Thymus (tissue), 11 donors: ENCODE data around the gene SMPD3. TPM values are rescaled to one million over a fixed set of nuclear protein-coding genes. Genes with fewer than 3 reads are reported as not detected.
A peak's percentile ranks its signal among the peaks of the same experiment; 100 is the strongest.

Source experiments
- DNase-seq, 9 donors: peaks; one replicate each; pipeline ENCODE4 v3.0.0-alpha.2; 2013; ENCODE audit warnings: low spot score in 9 of 9, low read depth in 6 of 9, missing footprints in 1 of 9
- H3K27ac ChIP-seq, 2 donors: one replicate each; pipeline ENCODE4 v1.5.1; 2013; ENCODE audit warnings: control low read depth in 1 of 2, low read depth in 1 of 2, low read length in 1 of 2, mild to moderate bottlenecking in 1 of 2, moderate library complexity in 1 of 2
- H3K27me3 ChIP-seq, 2 donors: one replicate each; pipeline ENCODE4 v1.5.1; 2013; ENCODE audit warnings: low read length in 1 of 2; ENCODE audit not compliant: control insufficient read depth in 2 of 2, insufficient read depth in 1 of 2
- H3K36me3 ChIP-seq, 2 donors: one replicate each; pipeline ENCODE4 v1.5.1; 2013; ENCODE audit warnings: low read length in 1 of 2, mild to moderate bottlenecking in 1 of 2, moderate library complexity in 1 of 2; ENCODE audit not compliant: control insufficient read depth in 2 of 2, insufficient read depth in 2 of 2
- H3K4me1 ChIP-seq, 2 donors: one replicate each; pipeline ENCODE4 v1.5.1; 2013; ENCODE audit warnings: low read length in 2 of 2; ENCODE audit not compliant: control insufficient read depth in 2 of 2, insufficient read depth in 2 of 2
- H3K4me3 ChIP-seq, 2 donors: one replicate each; pipeline ENCODE4 v1.5.1; 2013; ENCODE audit warnings: low read length in 2 of 2, control low read depth in 1 of 2, mild to moderate bottlenecking in 1 of 2
- H3K9me3 ChIP-seq, 2 donors: one replicate each; pipeline ENCODE4 v1.5.1; 2013; ENCODE audit warnings: low read length in 1 of 2, mild to moderate bottlenecking in 1 of 2; ENCODE audit not compliant: control insufficient read depth in 2 of 2, insufficient read depth in 1 of 2
- WGBS: extraction: QIAGEN DNeasy Blood & Tissue Kit; methylation state at CpG from one replicate; pipeline ENCODE4 v1.1.7; 2013; 5-methylcytosine and 5-hydroxymethylcytosine counted together
- polyA plus RNA-seq: library from polyadenylated mRNA; stranded (reverse); fragments of 200-250 nt; gene quantifications from one replicate; pipeline ENCODE4 v1.2.3, GENCODE V29; 2013
- total RNA-seq: library from RNA; stranded (reverse); fragments of 120-200 nt; gene quantifications from one replicate; pipeline ENCODE4 v1.2.4, GENCODE V29; 2013
- donor health status: healthy.

The SMPD3 gene
- total and polyA plus RNA-seq, 2 donors: 21.8 to 120 TPM

GRCh38 chr16:68344252-68344651 lies 104.1 kb downstream of the SMPD3 start:
- Histone ChIP-seq H3K4me3 (no peak overlapping the region), H3K27me3 (no peaks in the 10 kb centered on the region), H3K27ac (no peak overlapping the region), H3K4me1 (peaks cover 26 to 44% of the 10 kb centered on the region in 2 donors), H3K36me3 (peaks cover 72 to 91% of the 10 kb centered on the region in 2 donors), H3K9me3 (peaks cover 0 to 3% of the 10 kb centered on the region in 2 donors)
- WGBS: 97% methylated on average over 11 of the region's 11 CpGs
- no peak for DNase-seq

GRCh38 chr16:68343137-68343536 lies 105.2 kb downstream of the SMPD3 start:
- DNase-seq: no peak
- Histone ChIP-seq H3K27ac (no peak overlapping the region), H3K27me3 (no peaks in the 10 kb centered on the region), H3K36me3 (peaks cover 72 to 91% of the 10 kb centered on the region in 2 donors), H3K9me3 (peaks cover 0 to 3% of the 10 kb centered on the region in 2 donors), H3K4me3 (no peak overlapping the region), H3K4me1 (peaks cover 26 to 35% of the 10 kb centered on the region in 2 donors)
- WGBS: 97% methylated on average over 7 of the region's 7 CpGs

GRCh38 chr16:68342620-68343019 lies 105.7 kb downstream of the SMPD3 start:
- Histone ChIP-seq H3K9me3 (peaks cover 0 to 3% of the 10 kb centered on the region in 2 donors), H3K27me3 (no peaks in the 10 kb centered on the region), H3K4me3 (no peak overlapping the region), H3K27ac (no peak overlapping the region), H3K36me3 (peaks cover 75 to 91% of the 10 kb centered on the region in 2 donors), H3K4me1 (peaks cover 24 to 30% of the 10 kb centered on the region in 2 donors)
- WGBS: 98% methylated on average over 7 of the region's 7 CpGs
- DNase-seq: no peak

- Histone ChIP-seq H3K27ac (no peak overlapping the region), H3K9me3 (no peaks in the 10 kb centered on the region), H3K27me3 (no peaks in the 10 kb centered on the region), H3K36me3 (peaks cover 79 to 95% of the 10 kb centered on the region in 2 donors), H3K4me1 (peaks cover 0 to 13% of the 10 kb centered on the region in 2 donors), H3K4me3 (no peak overlapping the region)
- WGBS: 96% methylated on average over 13 of the region's 13 CpGs
- DNase-seq: no peak
Measured at GRCh38 chr16:68339214-68339613, 109.1 kb downstream of the SMPD3 start.

- no peak overlapping the region for H3K4me3 ChIP-seq
- peaks cover 79 to 97% of the 10 kb centered on the region in 2 donors for H3K36me3 ChIP-seq
- WGBS: 98% methylated on average over 16 of the region's 16 CpGs
- no peaks in the 10 kb centered on the region for H3K9me3 ChIP-seq
- H3K27ac ChIP-seq: no peak overlapping the region
- peaks cover under 1 to 19% of the 10 kb centered on the region in 2 donors for H3K4me1 ChIP-seq
- DNase-seq: no peak
- no peaks in the 10 kb centered on the region for H3K27me3 ChIP-seq
Measured at GRCh38 chr16:68338326-68339119, 109.8 kb downstream of the SMPD3 start.

GRCh38 chr16:68335175-68335574 lies 113.1 kb downstream of the SMPD3 start:
- no peak for DNase-seq
- H3K4me1 ChIP-seq: peaks cover 20 to 44% of the 10 kb centered on the region in 2 donors
- peaks cover 52 to 82% of the 10 kb centered on the region in 2 donors for H3K36me3 ChIP-seq
- no peak overlapping the region for H3K4me3 ChIP-seq
- no peaks in the 10 kb centered on the region for H3K27me3 ChIP-seq
- 93% methylated on average over 5 of the region's 5 CpGs for WGBS
- H3K9me3 ChIP-seq: no peaks in the 10 kb centered on the region
- H3K27ac ChIP-seq: no peak overlapping the region

GRCh38 chr16:68332411-68333121 lies 115.7 kb downstream of the SMPD3 start:
- no peaks in the 10 kb centered on the region for H3K9me3 ChIP-seq
- H3K27me3 ChIP-seq: no peaks in the 10 kb centered on the region
- peaks cover 28 to 52% of the 10 kb centered on the region in 2 donors for H3K4me1 ChIP-seq
- no peak overlapping the region for H3K4me3 ChIP-seq
- H3K36me3 ChIP-seq: peaks cover 39 to 76% of the 10 kb centered on the region in 2 donors
- H3K27ac ChIP-seq: peak overlapping the region; percentile 87 to 94
- 35% methylated on average over 7 of the region's 7 CpGs for WGBS
- DNase-seq: peak in 5 of 9 donors; percentile 41 to 84 (median 59)

- H3K27ac ChIP-seq: peak overlapping the region; percentile 87 to 94
- H3K36me3 ChIP-seq: peaks cover 34 to 76% of the 10 kb centered on the region in 2 donors
- no peaks in the 10 kb centered on the region for H3K9me3 ChIP-seq
- DNase-seq: peak in 1 of 9 donors; percentile 34
- WGBS: 19% methylated on average over 4 of the region's 4 CpGs
- H3K27me3 ChIP-seq: no peaks in the 10 kb centered on the region
- no peak overlapping the region for H3K4me3 ChIP-seq
- H3K4me1 ChIP-seq: peaks cover 28 to 56% of the 10 kb centered on the region in 2 donors
Measured at GRCh38 chr16:68331879-68332410, 116.4 kb downstream of the SMPD3 start.
